ENCODE measurements around the gene CHN2.

GRCh38 chr7:29479301-29480200, 285.0 kb downstream of the CHN2 start:
- no peak for TF ChIP-seq POLR2A (IDR thresholded peaks at IDR 0.05)
- TF ChIP-seq CTCF (IDR thresholded peaks at IDR 0.05): no peak
- no peak for TF ChIP-seq POLR2AphosphoS5 (IDR thresholded peaks at IDR 0.05)

All from prostate gland (tissue), 2 donors.